ENCODE results near the gene IPO9.
"Not testable (repeated sequence)": the region's sequence is repeated elsewhere in the genome, so short reads cannot be mapped to it uniquely, and the experiment has no call there.

Gene IPO9

GRCh38 chr1:201890223-201890622 lies 61.3 kb downstream of the IPO9 start:
- no peak for DNase-seq

- DNase-seq: no peak
Observed at GRCh38 chr1:201890806-201891450, 62.0 kb downstream of the IPO9 start.

GRCh38 chr1:201891451-201892045 lies 62.6 kb downstream of the IPO9 start:
- no peak for DNase-seq

- no peak for DNase-seq
Observed at GRCh38 chr1:201892211-201892610, 63.3 kb downstream of the IPO9 start.

- no peak for DNase-seq
Observed at GRCh38 chr1:201893431-201893830, 64.5 kb downstream of the IPO9 start.

GRCh38 chr1:201894343-201895119 lies 65.6 kb downstream of the IPO9 start:
- DNase-seq: no peak

- DNase-seq: no peak
Observed at GRCh38 chr1:201895120-201895665, 66.2 kb downstream of the IPO9 start.

GRCh38 chr1:201895913-201896807 lies 67.2 kb downstream of the IPO9 start:
- peak; percentile 60 to 91 (median 78) for DNase-seq

GRCh38 chr1:201896951-201897391 lies 68.0 kb downstream of the IPO9 start:
- no peak for DNase-seq

- DNase-seq: no peak
Observed at GRCh38 chr1:201898240-201898894, 69.4 kb downstream of the IPO9 start.

GRCh38 chr1:201898992-201899391 lies 70.0 kb downstream of the IPO9 start:
- no peak for DNase-seq

GRCh38 chr1:201899683-201900429 lies 70.9 kb downstream of the IPO9 start:
- no peak for DNase-seq

GRCh38 chr1:201900476-201900875 lies 71.5 kb downstream of the IPO9 start:
- no peak for DNase-seq

- DNase-seq: not testable (repeated sequence)
Observed at GRCh38 chr1:201901036-201901435, 72.1 kb downstream of the IPO9 start.

GRCh38 chr1:201902198-201902597 lies 73.2 kb downstream of the IPO9 start:
- DNase-seq: no peak

- DNase-seq: no peak
Observed at GRCh38 chr1:201903135-201903534, 74.2 kb downstream of the IPO9 start.

- no peak for DNase-seq
Observed at GRCh38 chr1:201904579-201904978, 75.6 kb downstream of the IPO9 start.

- DNase-seq: no peak
Observed at GRCh38 chr1:201905234-201905890, 76.4 kb downstream of the IPO9 start.

- no peak for DNase-seq
Observed at GRCh38 chr1:201906336-201906735, 77.4 kb downstream of the IPO9 start.

- no peak for DNase-seq
Observed at GRCh38 chr1:201907621-201908020, 78.7 kb downstream of the IPO9 start.
